ENCODE measurements around the gene BRMS1L. TPM values are rescaled to one million over a fixed set of nuclear protein-coding genes. Genes with fewer than 3 reads are reported as not detected.
A peak's percentile ranks its signal among the peaks of the same experiment; 100 is the strongest.

The BRMS1L gene
- total and polyA plus RNA-seq, 2 of the 13 experiments (the other 11 are each of a cell fraction or from before 2014, with no cell fraction given), result 21.1 to 23.8 TPM

DNA sequence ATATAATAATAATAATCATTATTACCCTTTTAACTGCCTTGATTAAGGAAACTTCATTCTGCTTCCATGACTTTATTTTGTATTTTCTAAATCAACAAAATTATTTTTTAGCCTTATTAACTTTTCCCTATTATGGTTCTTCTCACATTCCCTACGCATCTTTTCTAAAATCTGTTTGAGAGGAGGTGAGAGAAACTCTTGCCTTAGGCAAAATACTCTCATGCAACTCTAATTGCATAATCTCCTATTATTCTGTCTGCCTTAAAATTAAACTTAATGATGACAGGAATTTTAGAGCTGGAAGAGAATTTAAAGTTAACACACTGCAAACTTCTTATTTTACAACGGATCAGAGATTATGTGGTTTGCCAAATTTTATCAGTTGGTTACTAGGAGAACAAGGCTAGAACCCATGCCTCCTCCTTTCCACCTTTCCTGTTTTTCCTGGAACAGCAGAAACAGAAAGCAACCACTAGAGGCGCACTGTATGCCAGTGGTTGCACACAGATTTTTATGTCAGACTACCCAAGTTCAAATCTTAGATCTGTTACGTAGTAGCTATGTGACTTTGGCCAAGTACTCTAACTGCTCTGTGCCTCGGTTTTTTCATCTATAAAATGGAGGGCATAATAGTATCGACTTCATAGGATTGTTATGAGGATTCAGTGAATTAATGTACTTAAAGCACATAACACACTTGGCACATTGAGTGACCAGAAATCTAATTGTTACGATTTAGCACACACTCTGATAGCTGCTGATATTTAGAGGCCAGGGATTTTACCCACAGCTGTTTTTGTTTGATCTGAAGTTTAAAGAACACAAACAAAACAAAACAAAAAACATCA, 4.3 kb upstream of the BRMS1L start (continued):
- no peak for TF ChIP-seq ZNF33B (CRISPR knock-in tag; IDR thresholded peaks at IDR 0.05)
- TF ChIP-seq, protein P1, sequence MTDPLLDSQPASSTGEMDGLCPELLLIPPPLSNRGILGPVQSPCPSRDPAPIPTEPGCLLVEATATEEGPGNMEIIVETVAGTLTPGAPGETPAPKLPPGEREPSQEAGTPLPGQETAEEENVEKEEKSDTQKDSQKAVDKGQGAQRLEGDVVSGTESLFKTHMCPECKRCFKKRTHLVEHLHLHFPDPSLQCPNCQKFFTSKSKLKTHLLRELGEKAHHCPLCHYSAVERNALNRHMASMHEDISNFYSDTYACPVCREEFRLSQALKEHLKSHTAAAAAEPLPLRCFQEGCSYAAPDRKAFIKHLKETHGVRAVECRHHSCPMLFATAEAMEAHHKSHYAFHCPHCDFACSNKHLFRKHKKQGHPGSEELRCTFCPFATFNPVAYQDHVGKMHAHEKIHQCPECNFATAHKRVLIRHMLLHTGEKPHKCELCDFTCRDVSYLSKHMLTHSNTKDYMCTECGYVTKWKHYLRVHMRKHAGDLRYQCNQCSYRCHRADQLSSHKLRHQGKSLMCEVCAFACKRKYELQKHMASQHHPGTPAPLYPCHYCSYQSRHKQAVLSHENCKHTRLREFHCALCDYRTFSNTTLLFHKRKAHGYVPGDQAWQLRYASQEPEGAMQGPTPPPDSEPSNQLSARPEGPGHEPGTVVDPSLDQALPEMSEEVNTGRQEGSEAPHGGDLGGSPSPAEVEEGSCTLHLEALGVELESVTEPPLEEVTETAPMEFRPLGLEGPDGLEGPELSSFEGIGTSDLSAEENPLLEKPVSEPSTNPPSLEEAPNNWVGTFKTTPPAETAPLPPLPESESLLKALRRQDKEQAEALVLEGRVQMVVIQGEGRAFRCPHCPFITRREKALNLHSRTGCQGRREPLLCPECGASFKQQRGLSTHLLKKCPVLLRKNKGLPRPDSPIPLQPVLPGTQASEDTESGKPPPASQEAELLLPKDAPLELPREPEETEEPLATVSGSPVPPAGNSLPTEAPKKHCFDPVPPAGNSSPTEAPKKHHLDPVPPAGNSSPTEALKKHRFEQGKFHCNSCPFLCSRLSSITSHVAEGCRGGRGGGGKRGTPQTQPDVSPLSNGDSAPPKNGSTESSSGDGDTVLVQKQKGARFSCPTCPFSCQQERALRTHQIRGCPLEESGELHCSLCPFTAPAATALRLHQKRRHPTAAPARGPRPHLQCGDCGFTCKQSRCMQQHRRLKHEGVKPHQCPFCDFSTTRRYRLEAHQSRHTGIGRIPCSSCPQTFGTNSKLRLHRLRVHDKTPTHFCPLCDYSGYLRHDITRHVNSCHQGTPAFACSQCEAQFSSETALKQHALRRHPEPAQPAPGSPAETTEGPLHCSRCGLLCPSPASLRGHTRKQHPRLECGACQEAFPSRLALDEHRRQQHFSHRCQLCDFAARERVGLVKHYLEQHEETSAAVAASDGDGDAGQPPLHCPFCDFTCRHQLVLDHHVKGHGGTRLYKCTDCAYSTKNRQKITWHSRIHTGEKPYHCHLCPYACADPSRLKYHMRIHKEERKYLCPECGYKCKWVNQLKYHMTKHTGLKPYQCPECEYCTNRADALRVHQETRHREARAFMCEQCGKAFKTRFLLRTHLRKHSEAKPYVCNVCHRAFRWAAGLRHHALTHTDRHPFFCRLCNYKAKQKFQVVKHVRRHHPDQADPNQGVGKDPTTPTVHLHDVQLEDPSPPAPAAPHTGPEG (CRISPR knock-in tag; IDR thresholded peaks at IDR 0.05), result no peak
- no peak for TF ChIP-seq SUZ12 (IDR thresholded peaks at IDR 0.05; ENCODE audit: low read depth, low read length)
- TF ChIP-seq BRD4 (CRISPR knock-in tag; IDR thresholded peaks at IDR 0.05), result no peak
- TF ChIP-seq FOXJ3 (CRISPR knock-in tag; IDR thresholded peaks at IDR 0.05; ENCODE audit: borderline replicate concordance), result no peak
- TF ChIP-seq ZZZ3 (CRISPR knock-in tag; IDR thresholded peaks at IDR 0.05; ENCODE audit: borderline replicate concordance), result no peak
- TF ChIP-seq, protein P2, sequence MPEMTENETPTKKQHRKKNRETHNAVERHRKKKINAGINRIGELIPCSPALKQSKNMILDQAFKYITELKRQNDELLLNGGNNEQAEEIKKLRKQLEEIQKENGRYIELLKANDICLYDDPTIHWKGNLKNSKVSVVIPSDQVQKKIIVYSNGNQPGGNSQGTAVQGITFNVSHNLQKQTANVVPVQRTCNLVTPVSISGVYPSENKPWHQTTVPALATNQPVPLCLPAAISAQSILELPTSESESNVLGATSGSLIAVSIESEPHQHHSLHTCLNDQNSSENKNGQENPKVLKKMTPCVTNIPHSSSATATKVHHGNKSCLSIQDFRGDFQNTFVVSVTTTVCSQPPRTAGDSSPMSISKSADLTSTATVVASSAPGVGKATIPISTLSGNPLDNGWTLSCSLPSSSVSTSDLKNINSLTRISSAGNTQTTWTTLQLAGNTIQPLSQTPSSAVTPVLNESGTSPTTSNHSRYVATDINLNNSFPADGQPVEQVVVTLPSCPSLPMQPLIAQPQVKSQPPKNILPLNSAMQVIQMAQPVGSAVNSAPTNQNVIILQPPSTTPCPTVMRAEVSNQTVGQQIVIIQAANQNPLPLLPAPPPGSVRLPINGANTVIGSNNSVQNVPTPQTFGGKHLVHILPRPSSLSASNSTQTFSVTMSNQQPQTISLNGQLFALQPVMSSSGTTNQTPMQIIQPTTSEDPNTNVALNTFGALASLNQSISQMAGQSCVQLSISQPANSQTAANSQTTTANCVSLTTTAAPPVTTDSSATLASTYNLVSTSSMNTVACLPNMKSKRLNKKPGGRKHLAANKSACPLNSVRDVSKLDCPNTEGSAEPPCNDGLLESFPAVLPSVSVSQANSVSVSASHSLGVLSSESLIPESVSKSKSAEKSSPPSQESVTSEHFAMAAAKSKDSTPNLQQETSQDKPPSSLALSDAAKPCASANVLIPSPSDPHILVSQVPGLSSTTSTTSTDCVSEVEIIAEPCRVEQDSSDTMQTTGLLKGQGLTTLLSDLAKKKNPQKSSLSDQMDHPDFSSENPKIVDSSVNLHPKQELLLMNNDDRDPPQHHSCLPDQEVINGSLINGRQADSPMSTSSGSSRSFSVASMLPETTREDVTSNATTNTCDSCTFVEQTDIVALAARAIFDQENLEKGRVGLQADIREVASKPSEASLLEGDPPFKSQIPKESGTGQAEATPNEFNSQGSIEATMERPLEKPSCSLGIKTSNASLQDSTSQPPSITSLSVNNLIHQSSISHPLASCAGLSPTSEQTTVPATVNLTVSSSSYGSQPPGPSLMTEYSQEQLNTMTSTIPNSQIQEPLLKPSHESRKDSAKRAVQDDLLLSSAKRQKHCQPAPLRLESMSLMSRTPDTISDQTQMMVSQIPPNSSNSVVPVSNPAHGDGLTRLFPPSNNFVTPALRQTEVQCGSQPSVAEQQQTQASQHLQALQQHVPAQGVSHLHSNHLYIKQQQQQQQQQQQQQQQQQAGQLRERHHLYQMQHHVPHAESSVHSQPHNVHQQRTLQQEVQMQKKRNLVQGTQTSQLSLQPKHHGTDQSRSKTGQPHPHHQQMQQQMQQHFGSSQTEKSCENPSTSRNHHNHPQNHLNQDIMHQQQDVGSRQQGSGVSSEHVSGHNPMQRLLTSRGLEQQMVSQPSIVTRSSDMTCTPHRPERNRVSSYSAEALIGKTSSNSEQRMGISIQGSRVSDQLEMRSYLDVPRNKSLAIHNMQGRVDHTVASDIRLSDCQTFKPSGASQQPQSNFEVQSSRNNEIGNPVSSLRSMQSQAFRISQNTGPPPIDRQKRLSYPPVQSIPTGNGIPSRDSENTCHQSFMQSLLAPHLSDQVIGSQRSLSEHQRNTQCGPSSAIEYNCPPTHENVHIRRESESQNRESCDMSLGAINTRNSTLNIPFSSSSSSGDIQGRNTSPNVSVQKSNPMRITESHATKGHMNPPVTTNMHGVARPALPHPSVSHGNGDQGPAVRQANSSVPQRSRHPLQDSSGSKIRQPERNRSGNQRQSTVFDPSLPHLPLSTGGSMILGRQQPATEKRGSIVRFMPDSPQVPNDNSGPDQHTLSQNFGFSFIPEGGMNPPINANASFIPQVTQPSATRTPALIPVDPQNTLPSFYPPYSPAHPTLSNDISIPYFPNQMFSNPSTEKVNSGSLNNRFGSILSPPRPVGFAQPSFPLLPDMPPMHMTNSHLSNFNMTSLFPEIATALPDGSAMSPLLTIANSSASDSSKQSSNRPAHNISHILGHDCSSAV (CRISPR knock-in tag; IDR thresholded peaks at IDR 0.05; ENCODE audit: borderline replicate concordance), result no peak
- TF ChIP-seq ZMYM3 (CRISPR knock-in tag; IDR thresholded peaks at IDR 0.05), result peak; percentile 78; the same call in 1 of the 2 replicates

All from HepG2 (cell line).